GM18498 (cell line): ENCODE measurements around the gene ELOVL1.
"Not testable (repeated sequence)": the region's sequence is repeated elsewhere in the genome, so short reads cannot be mapped to it uniquely, and the experiment has no call there.

ENCODE experiments used
- ATAC-seq: cut with Tn5 transposase; IDR thresholded peaks from one replicate; pipeline ENCODE4 v1.9.1; 2021; ENCODE audit warnings: mild to moderate bottlenecking, moderate library complexity; ENCODE audit not compliant: unreplicated experiment

ELOVL1 gene

DNA sequence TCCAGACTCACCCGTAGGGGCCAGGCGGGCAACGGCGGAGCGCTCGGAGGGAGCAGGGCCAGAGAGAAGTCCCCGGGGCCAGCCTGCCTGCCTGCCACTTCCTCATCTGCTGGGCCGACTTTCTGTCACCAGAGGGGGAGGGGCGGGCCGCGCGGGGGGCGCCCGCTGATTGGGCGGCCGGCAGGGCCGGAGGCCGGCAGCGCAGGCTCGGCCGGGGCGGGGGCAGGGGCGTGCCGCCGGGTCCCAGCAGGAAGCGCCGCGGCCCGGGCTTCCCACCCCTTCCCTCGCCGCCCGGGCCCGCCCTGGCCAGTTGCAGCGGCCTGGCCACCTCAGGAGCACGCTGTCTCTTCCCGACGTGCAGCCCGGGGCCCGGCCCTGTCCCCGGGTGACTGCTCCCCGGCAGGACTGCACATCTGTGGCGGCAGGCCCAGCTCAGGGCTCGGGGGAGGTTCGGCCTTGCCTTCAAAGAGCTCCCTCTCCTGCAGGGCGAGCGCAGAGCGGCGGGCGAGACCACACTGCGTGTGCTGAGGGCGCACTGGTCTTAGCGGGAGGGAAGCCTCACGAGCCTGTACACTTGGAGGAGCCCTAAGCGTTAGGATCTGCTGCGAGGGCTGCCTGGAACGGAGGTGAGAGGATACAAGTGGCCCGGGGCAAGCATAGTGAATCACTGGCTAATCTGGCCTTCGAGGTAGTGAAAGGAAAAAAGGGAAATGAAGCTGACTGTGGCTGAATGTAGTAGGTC is at the start of gene ELOVL1:
ELOVL1 (minus strand) TSS at position 108 of the 742 bp plus-strand sequence. CDS start 2,402 bp downstream, outside the sequence.
- peak; percentile 80 for ATAC-seq

DNA sequence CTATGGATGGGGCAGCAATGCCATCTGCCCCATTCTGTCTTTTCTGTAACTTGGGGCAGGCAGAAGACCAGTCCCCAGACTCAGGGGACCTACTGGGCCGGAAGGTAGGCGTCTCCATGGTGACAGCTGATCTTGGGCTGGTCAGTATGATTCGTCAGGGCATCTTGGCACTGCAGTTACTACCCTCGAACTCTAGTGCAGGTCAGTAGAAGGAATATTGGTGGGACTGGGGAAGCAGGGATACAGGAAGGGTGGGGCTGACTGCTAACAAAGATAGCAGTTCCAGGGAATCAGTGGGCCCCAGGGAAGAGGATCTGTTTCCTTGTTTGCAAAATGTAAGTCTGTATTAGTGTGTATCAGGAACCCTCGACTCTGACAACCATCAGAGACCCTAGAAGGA is 48.1 kb upstream of the ELOVL1 start:
- ATAC-seq: no peak

DNA sequence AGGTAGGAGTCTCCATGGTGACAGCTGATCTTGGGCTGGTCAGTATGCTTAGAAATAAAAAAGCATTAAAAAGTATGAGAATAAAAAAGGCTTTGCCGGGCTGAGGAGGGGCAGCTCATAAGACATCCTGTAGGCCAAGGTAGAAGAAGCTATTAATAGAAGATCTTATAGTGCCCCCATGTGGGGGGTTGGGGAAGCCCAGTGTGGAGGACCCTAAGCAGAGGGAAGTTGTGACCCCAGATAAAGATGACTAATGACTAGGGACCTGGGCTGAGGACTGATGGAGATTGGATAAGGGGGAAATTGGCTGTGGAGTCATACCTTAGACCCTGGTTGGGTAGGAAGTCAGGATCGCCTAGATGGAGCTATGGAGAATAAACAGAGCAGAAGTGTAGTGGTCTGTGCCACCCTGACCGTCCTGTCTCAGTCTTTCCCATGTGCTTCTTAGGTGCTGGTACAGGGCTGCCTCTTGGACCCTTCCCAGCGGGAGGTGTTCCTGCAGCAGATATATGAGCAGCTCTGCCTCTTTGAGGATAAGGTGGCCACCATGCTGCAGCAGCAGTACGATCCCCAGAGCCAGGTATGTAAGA is 46.9 kb upstream of the ELOVL1 start:
- no peak for ATAC-seq

DNA sequence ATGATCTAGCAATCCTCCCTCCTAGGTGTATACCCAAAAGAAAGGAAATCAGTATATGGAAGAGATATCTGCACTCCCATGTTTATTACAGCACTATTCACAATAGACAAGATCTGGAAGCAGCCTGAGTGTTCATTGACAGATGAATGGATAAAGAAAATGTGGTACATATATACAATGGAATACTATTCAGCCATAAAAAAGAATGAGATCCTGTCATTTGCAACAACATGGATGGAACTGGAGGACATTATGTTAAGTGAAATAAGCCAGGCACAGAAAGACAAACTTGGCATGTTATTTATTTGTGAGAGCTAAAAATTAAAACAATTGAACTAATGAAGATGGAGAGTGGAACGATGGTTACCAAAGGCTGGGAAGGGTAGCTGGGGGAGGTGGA is 45.6 kb upstream of the ELOVL1 start:
- not testable (repeated sequence) for ATAC-seq

DNA sequence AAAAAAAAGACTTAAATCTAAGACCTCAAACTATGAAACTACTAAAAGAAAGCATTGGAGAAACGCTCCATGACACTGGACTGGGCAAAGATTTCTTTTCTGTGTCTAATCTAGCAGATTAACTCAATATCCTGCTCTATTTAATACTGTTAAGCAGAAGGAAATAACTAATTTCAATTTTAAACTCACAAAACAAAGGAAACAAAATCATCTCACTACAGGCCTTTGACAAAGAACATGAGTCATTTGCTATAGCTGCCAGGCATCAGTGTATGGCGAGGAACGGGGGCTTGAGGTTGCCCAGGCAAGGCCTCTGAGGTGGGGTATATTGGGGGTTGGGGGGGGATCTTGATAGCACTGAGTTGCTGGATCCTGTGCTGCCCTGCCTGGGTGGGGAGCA is 42.8 kb upstream of the ELOVL1 start:
- ATAC-seq: no peak

DNA sequence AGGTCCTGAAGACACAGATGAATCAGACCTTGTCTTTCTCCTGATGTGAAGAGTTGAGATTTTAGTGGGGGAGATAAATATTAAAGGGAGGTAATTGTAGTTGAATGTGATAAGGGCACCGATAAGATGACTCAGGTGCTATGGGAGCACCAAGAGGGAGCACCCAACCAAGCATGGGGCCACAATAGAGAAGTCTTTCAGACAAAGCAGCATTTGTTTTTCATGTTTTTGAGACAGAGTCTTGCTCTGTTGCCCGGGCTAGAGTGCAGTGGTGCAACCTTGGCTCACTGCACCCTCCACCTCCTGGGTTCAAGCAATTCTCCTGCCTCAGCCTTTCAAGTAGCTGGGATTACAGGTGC is 38.0 kb upstream of the ELOVL1 start:
- no peak for ATAC-seq

DNA sequence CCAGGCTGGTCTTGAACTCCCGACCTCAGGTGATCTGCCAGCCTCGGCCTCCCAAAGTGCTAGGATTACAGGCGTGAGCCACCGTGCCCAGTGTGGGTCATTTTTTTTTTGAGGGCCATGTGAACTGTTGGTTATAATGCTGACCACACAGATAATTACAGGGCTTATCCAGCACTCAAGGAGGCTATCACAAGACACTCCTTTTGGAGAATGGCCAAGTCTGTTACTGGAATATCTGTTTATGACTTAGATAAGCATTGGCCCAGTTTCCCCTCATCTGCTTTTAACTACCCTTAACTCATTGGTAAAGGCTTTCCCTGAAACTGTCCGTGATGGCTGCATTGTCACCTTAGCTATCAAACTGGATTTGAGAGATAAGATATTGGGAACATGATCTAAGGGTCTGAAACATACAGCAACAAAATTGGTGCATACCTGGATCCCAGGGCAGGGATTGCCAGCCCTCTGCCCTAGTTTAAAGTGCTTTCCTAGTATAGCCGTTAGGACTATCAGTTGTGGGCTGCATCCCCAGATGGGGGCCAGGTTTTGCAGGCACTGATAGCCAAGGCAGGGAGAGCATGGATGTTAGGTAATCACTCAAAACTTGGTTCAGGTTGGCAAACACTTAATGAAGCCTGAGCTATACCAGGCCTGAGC is 37.5 kb upstream of the ELOVL1 start:
- ATAC-seq: no peak

DNA sequence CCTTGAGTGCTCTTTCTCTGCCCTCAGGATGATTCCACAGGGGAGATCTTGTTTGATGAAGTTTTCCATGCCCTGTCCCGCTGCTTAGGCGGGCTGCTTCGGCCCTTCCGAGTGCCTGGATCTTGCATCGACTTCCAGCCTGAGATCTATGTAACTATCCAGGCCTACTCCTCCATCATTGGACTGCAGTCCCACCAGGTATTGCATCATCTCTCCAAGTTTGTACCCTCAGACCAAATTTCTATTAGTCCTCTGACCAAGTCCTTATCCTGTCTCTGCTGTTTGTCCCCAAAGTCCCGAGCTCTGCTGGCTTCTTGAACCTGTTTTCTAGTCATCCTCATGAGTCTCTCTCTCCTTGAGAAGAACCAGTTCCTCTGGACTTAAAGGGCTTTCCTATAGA is 36.5 kb upstream of the ELOVL1 start:
- no peak for ATAC-seq

DNA sequence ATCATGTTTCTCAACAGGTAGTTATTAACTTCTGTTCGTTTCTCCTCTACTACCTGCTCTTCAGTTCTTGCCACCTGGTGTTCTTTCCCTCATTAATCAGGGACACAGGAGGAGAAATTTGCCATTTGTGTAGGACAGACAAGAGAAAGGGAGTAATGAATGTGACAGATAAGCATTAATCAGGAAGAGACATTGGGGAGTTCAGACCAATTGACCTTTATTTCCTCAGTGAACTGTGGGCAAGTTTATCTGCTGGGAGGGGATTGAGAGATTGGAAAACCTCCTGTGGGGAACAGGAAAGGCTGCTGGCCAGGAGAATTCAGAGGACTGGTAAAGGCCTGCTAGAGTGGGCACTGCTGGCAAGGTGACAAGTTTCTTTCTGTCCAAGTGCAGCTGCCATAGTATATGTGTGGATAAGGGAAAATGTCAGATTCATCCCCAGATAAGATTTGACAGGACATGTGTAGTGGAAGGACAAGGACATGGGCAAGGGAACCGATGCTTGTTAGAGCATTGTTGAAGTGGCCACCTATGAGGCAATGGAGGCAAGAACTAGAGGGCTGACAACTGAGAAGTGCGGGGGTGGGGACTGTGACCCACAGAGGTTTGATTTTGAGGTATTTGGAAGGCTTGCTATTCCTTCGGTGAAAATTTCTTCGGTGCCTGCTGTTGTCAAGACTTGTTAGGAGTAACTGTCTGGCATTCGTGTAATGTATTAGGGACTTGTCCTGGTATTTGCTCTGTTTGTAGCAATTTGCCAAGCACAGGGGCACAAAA is 34.5 kb upstream of the ELOVL1 start:
- ATAC-seq: no peak

DNA sequence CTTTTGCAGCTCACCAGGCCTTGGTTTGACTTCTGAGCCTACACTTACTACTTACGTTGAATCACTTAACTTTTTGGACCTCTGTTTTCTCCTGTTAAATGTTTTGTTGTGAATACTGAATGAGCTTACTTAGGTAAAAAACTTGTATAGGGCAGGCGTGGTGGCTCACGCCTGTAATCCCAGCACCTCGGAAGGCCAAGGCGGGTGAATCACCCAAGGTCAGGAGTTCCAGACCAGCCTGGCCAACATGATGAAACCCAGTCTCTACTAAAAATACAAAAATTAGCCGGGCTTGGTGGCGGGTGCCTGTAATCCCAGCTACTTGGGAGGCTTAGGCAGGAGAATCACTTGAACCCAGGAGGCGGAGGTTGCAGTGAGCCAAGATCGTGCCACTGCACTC is 32.6 kb upstream of the ELOVL1 start:
- not testable (repeated sequence) for ATAC-seq

DNA sequence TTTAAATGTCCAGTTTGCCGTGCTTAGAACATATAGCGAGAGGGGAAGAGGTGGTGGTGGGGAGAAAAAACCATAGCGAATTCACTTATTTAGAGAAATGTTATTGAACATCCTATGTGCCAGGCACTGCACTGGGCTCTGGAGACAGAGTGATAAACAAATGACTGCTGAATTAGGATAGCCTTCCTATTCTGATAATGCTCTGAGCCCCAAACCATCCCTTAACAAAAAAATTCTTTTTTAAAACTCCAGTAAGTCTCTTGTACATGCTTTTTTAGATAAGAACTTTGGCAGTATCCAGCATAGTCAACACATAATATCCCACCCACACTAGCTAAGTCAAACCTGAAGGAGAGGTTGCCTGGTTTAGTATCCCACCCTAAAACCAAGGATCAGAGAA is 30.4 kb upstream of the ELOVL1 start:
- ATAC-seq: no peak

DNA sequence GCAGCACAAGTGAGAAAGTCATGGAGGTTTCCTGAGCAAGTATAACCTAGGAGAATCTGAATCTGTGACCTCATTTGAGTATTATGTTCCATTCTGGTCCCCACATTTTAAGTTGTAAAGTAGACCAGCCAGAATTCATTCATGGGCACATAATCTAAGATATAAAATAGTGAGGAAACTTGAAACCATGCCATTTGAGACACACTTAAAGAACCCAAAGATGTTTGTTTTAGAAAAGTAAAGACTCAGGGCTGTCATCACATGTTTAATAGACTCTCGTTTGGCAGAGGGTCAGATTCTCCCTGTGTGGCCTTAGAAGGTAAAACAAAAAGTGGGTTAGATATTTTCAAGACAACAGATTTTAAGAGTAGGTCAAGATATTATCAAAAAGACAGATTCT is 28.2 kb upstream of the ELOVL1 start:
- ATAC-seq: no peak

DNA sequence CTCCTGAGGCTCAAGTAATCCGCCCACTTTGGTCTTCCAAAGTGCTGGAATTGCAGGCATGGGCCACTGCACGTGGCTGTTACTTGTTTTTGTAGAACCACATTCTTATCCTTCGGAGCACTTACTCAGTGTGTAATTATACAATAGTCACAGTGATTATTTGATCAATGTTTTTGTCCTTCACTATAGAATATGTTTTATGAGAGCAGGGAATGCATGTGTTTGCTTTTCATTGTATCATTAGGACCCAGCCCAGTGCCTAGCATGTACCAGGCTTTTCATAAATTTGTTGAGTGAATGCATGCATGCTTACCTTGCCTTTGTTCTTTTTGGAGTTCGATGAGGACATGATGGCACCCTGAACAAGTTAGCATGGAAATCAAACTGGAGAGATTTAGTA is 27.7 kb upstream of the ELOVL1 start:
- ATAC-seq: no peak

DNA sequence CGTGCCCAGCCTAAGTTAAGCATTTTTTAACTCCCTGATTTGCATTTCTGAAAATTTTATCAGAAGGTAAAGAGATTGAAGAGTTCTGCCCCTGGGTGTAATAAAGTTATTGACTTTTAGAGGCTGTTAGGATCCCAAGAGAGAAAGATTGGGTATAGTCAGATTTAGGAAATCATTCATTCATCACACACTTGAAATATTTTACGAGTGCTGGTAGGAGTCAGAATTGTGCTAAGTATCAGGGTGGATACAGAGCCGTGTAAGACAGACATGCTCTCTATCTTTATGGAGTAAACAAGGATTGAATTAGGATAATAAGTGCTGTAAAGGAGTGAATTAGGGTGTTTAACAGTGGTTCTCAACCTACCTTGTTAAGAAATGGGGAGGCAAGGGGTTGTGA is 24.9 kb upstream of the ELOVL1 start:
- ATAC-seq: no peak

DNA sequence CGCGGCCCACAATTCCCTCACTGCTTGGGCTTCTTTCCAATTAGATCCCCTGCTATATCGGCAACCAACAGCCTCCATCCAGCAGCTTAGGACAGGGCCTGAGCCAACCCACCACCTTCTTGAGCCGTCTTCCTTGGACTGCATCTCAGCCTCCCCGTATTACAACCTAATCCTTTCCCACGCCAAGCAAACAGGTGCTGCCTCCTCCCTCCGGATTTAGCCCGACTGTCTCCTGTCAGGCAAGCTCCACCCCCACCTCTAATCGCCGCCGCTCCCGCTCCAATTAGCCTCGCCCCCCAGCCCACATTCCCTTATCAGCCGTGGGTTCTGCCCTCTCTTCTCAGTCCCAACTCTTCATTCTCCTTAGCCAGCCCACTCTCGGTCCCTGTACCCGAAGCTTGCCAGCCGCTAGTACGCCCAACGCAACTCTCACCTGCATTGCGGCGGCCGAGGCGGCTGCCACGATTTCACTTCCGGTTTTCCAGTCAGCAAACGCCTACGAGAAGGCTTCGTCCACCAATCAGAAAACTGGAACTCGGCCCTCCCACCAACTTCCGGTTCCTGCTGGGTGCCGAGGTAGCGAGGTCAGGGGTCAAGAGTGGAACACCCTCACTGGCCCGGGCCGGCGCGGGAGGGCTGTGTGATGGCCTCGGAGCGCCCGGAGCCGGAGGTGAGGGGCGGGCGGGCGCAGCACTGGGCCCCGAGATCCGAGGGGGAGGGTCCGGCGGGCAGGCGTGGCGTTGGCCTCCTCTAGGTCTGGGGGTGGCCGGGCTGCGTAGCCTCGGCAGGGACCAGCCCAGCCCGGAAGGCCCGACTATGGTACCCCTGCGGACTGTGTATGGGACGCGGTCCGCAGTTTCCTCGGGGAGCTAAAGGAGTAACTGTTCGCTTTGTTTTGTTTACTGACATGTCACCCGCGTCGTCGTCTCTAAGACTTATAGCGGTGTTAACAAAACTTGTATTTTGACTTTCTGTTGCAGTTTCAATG is 21.8 kb upstream of the ELOVL1 start, which contains the start of the genes MED8 and SZT2:
MED8 (minus strand) TSS at position 475 of the 988 bp plus-strand sequence; CDS start at position 439, 36 bp downstream.
SZT2 (plus strand) TSS at position 574 of the 988 bp plus-strand sequence; CDS start at position 644, 70 bp downstream.
- peak; percentile 86 for ATAC-seq

DNA sequence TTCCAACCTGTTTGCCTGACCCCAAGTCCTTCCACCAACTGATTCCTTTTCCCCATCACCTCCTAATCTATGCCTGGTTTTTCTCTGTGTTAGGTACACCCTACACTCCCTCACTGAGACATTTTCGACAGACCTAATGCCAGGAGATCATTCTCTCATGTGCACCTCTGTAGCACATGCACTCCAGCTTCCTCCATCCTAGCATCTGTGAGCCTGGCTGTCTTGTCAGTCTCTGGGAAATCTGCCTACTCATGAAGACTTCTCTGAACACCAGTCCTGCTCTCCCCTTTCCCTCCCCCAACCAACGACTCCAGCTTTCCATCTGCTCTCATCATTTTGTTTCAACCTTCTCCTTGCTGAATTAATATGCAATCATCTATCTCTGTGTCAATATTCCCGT is 20.8 kb upstream of the ELOVL1 start:
- ATAC-seq: no peak

DNA sequence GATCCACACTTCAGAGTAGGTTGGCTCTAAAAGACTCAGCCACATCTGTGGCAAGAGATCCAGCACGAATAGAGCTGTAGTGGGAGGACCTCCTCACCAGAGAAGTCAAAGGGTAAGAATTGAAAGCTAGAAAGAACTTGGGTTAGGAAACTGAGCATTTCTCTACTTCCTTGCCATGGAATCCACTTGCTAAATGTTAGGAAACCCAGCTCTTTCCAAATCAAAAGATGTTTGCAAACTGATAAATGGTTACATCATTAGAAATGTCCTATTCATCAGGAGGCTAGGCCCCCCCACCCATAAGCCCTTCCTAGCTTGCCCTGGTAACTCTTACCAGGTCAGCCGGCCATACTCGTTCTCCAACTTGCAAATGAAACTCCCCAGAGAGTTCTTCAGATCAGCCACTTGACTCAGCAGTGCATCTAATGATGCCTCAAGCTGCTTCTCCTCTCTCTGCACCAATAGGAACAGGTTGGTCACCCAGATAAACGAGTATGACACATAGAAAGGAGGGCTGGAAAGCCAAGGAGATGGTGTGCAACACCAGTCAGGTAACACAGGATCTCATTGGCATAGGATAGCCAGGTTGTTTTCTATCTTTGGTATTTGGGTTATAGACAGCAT is 20.3 kb upstream of the ELOVL1 start:
- ATAC-seq: no peak

DNA sequence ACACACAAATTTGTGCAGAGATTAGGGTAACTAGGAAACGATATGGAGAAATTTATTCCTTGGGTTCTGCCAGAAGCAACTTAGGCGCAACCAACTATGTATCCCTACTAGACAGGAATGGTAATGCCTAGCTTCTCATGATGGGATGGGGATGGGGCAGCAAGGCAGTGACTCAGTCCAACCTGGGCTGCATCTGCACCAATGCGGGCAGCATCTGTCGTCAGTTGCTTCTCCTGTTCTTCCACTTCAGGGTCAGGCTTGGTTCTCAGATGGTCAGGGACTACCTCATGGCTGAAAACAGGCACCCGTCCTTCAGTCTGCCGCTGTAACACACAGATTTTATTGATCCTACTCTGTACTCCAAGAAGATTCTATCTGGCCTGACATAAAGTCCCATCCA is 18.9 kb upstream of the ELOVL1 start:
- no peak for ATAC-seq

DNA sequence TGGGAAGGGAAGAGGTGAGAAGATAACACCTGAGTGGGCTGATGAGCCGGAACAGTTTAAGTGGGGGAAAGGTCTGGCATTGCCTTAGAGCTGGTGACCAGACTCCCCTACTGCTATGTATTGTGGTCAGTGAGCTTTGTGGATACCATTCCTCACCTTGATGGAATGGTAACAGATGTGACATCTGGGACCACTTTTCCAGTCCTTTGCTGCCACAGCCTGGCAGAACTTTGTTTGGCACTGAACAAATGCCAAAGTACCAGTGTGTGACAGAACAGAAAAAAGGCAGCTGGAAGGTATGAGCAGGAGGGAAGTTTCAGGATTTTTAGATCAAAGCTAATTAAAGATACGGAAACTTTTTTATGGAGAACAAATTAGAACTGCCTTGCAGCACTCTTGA is 15.6 kb upstream of the ELOVL1 start:
- no peak for ATAC-seq
